K562 (cell line): ENCODE measurements around the gene ARHGAP33. TPM values are rescaled to one million over a fixed set of nuclear protein-coding genes. Genes with fewer than 3 reads are reported as not detected.

Source experiments
- BCLAF1 ChIP-seq, 2 experiments: fragments of 450-650 bp in 1 of 2; IDR thresholded peaks; 2 replicates each; pipeline ENCODE4 v1.6.1; 2011 to 2017; ENCODE audit warnings: low read depth in 2 of 2, antibody characterized with exemption in 1 of 2, borderline replicate concordance in 1 of 2, low read length in 1 of 2, mild to moderate bottlenecking in 1 of 2, mixed read lengths in 1 of 2; ENCODE audit not compliant: control insufficient read depth in 1 of 2
- ID3 ChIP-seq, 2 experiments: fragments of 250-450 bp in 1 of 2; fragments of 450-650 bp in 1 of 2; sonication (Bioruptor Pico) in 1 of 2; IDR thresholded peaks; 2 replicates each; pipeline versions ENCODE4 v1.6.1 to v1.8.0; 2016 to 2021; ENCODE audit warnings: mild to moderate bottlenecking in 2 of 2, moderate library complexity in 2 of 2, missing compliant biosample characterization in 1 of 2, missing genetic modification characterization in 1 of 2
- MTA3 ChIP-seq: fragments of 450-650 bp; formaldehyde crosslinking; IDR thresholded peaks from 2 replicates; pipeline ENCODE4 v1.6.1; 2017; ENCODE audit warnings: mild to moderate bottlenecking, borderline replicate concordance
- MYBL2 ChIP-seq, 2 experiments: fragments of 450-650 bp in 1 of 2; sonication (generic) in 1 of 2; formaldehyde crosslinking in 1 of 2; IDR thresholded peaks; 2 replicates each; pipeline versions ENCODE4 v1.6.1 to v1.8.1; 2017 to 2022; ENCODE audit warnings: borderline replicate concordance in 1 of 2, inconsistent platforms in 1 of 2, low read depth in 1 of 2, mild to moderate bottlenecking in 1 of 2, missing genetic modification reagents in 1 of 2, moderate library complexity in 1 of 2
- NFIX ChIP-seq: fragments of 250-450 bp; sonication (Bioruptor Pico); IDR thresholded peaks from 2 replicates; pipeline ENCODE4 v1.4.0; 2020; ENCODE audit warnings: low read depth, mild to moderate bottlenecking, moderate library complexity
- NR2C2 ChIP-seq, 2 experiments: fragments of 200-800 bp in 1 of 2; sonication (Bioruptor generic) in 1 of 2; sonication (generic) in 1 of 2; formaldehyde crosslinking in 1 of 2; IDR thresholded peaks; 2 replicates each; pipeline versions ENCODE4 v1.6.1 to v1.8.0; 2016 to 2022; ENCODE audit warnings: mild to moderate bottlenecking in 1 of 2, missing compliant biosample characterization in 1 of 2, missing genetic modification characterization in 1 of 2, missing genetic modification reagents in 1 of 2
- RBBP5 ChIP-seq: fragments of 200-600 bp; sonication (generic); IDR thresholded peaks from 2 replicates; pipeline ENCODE4 v1.6.1; 2012; ENCODE audit warnings: borderline replicate concordance, mild to moderate bottlenecking, low read length, control low read depth, inconsistent platforms; ENCODE audit not compliant: insufficient read depth, poor library complexity, severe bottlenecking
- ZBTB26 ChIP-seq: fragments of 450-650 bp; formaldehyde crosslinking; IDR thresholded peaks from 2 replicates; pipeline ENCODE4 v1.4.0; 2022; ENCODE audit warnings: missing genetic modification characterization
- ZNF140 ChIP-seq: fragments of 250-450 bp; sonication (Bioruptor Pico); IDR thresholded peaks from 2 replicates; pipeline ENCODE4 v1.8.0; 2021; ENCODE audit warnings: moderate library complexity, mild to moderate bottlenecking, inconsistent platforms
- ZNF57 ChIP-seq: fragments of 450-650 bp; formaldehyde crosslinking; IDR thresholded peaks from 2 replicates; pipeline ENCODE4 v1.4.0; 2020; ENCODE audit warnings: mild to moderate bottlenecking, moderate library complexity
- polyA plus RNA-seq, 8 experiments: library from polyadenylated mRNA; depleted of rRNA in 4 of 8; stranded (reverse) in 5 of 8; unstranded in 3 of 8; fragments of >200 nt; fragmentation: Nextera tagmentation in 2 of 8; fragmentation: Illumina TruSeq in 1 of 8; extraction: Ambion mirVana in 2 of 8; extraction: Trizol in 1 of 8; gene quantifications; 2 replicates each; pipeline versions ENCODE4 v1.2.1 to v1.2.3, GENCODE V29; 2011 to 2014; ENCODE audit warnings: inconsistent platforms in 1 of 8, missing spikeins in 1 of 8
- total RNA-seq, 7 experiments: library from RNA; depleted of rRNA in 6 of 7; stranded (reverse); fragments of >200 nt in 6 of 7; fragmentation: Illumina TruSeq in 2 of 7; extraction: Trizol in 2 of 7; gene quantifications; 2 replicates each; pipeline versions ENCODE4 v1.2.1 to v1.2.3, GENCODE V29; 2011 to 2021; ENCODE audit warnings: low replicate concordance in 1 of 7
- TF ChIP-seq, protein P1 (sequence below): sonication (generic); formaldehyde crosslinking; IDR thresholded peaks from 2 replicates; pipeline ENCODE4 v1.8.0; 2022; ENCODE audit warnings: mild to moderate bottlenecking, missing genetic modification reagents
- TF ChIP-seq, protein P2 (sequence below): fragments of 250-450 bp; sonication (Bioruptor Pico); IDR thresholded peaks from 2 replicates; pipeline ENCODE4 v1.5.0; 2020; ENCODE audit warnings: mild to moderate bottlenecking, borderline replicate concordance
- TF ChIP-seq, protein P3 (sequence below): IDR thresholded peaks from 2 replicates; pipeline ENCODE4 v1.6.1; 2012; ENCODE audit warnings: low read depth, low read length, improper control_type of control experiment, borderline replicate concordance

ARHGAP33 gene
- total and polyA plus RNA-seq, 9 of the 15 experiments (the other 6 are each of a cell fraction or from before 2014, with no cell fraction given), result 0.06 to 26.6 (median 1.6) TPM; not detected in 1

- TF ChIP-seq, protein P1, sequence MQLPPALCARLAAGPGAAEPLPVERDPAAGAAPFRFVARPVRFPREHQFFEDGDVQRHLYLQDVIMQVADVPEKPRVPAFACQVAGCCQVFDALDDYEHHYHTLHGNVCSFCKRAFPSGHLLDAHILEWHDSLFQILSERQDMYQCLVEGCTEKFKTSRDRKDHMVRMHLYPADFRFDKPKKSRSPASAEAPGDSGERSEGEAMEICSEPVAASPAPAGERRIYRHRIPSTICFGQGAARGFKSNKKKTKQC (CRISPR knock-in tag), result no peak
- TF ChIP-seq ID3 (CRISPR knock-in tag; IDR thresholded peaks at IDR 0.05) (no peak), ID3 (tag; IDR thresholded peaks at IDR 0.05) (no peak), ZNF57 (CRISPR knock-in tag) (no peak), ZNF140 (CRISPR knock-in tag) (no peak), MYBL2 (IDR thresholded peaks at IDR 0.05; ENCODE audit: low read depth) (no peak), MYBL2 (CRISPR knock-in tag; IDR thresholded peaks at IDR 0.05; ENCODE audit: borderline replicate concordance) (no peak), MTA3 (0 out of 2 replicates have a peak, but pooled peaks have one; percentile 35), NR2C2 (CRISPR knock-in tag; IDR thresholded peaks at IDR 0.05) (no peak), NR2C2 (tag; IDR thresholded peaks at IDR 0.05) (0 out of 2 replicates have a peak, but pooled peaks have one; percentile 19), NFIX (CRISPR knock-in tag) (no peak), ZBTB26 (CRISPR knock-in tag) (no peak), RBBP5 (peak; percentile 31), BCLAF1 (IDR thresholded peaks at IDR 0.05; ENCODE audit: borderline replicate concordance in 1 of 2, control insufficient read depth in 1 of 2, low read depth in 2 of 2, low read length in 1 of 2) (no peak)
- TF ChIP-seq, protein P2, sequence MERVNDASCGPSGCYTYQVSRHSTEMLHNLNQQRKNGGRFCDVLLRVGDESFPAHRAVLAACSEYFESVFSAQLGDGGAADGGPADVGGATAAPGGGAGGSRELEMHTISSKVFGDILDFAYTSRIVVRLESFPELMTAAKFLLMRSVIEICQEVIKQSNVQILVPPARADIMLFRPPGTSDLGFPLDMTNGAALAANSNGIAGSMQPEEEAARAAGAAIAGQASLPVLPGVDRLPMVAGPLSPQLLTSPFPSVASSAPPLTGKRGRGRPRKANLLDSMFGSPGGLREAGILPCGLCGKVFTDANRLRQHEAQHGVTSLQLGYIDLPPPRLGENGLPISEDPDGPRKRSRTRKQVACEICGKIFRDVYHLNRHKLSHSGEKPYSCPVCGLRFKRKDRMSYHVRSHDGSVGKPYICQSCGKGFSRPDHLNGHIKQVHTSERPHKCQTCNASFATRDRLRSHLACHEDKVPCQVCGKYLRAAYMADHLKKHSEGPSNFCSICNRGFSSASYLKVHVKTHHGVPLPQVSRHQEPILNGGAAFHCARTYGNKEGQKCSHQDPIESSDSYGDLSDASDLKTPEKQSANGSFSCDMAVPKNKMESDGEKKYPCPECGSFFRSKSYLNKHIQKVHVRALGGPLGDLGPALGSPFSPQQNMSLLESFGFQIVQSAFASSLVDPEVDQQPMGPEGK (CRISPR knock-in tag), result no peak
- TF ChIP-seq, protein P3, sequence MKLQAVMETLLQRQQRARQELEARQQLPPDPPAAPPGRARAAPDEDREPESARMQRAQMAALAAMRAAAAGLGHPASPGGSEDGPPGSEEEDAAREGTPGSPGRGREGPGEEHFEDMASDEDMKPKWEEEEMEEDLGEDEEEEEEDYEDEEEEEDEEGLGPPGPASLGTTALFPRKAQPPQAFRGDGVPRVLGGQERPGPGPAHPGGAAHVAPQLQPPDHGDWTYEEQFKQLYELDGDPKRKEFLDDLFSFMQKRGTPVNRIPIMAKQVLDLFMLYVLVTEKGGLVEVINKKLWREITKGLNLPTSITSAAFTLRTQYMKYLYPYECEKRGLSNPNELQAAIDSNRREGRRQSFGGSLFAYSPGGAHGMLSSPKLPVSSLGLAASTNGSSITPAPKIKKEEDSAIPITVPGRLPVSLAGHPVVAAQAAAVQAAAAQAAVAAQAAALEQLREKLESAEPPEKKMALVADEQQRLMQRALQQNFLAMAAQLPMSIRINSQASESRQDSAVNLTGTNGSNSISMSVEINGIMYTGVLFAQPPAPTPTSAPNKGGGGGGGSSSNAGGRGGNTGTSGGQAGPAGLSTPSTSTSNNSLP, result no peak
Measured at GRCh38 chr19:35775298-35776101, at the start of gene ARHGAP33 (continued).
